Left renal cortex interstitium (tissue), 4 donors: Measurements from ENCODE around the gene FTL. TPM values are rescaled to one million over a fixed set of nuclear protein-coding genes. Genes with fewer than 3 reads are reported as not detected.
"Not testable (repeated sequence)": the region's sequence is repeated elsewhere in the genome, so short reads cannot be mapped to it uniquely, and the experiment has no call there.

Experiments
- DNase-seq, 4 donors: peaks; one replicate each; pipeline ENCODE4 v3.0.0-alpha.2; 2013; ENCODE audit warnings: low read depth in 4 of 4, low spot score in 2 of 4, missing footprints in 1 of 4
- polyA plus RNA-seq, 4 donors: library from polyadenylated mRNA; unstranded; fragments of 120-200 nt; gene quantifications; one replicate each; pipeline ENCODE4 v1.2.1, GENCODE V29; 2013; ENCODE audit not compliant: insufficient read length in 4 of 4

The FTL gene
- 1,000 to 10,000 TPM; 2,498 to 2,845 (median 2,570) TPM for polyA plus RNA-seq

DNA sequence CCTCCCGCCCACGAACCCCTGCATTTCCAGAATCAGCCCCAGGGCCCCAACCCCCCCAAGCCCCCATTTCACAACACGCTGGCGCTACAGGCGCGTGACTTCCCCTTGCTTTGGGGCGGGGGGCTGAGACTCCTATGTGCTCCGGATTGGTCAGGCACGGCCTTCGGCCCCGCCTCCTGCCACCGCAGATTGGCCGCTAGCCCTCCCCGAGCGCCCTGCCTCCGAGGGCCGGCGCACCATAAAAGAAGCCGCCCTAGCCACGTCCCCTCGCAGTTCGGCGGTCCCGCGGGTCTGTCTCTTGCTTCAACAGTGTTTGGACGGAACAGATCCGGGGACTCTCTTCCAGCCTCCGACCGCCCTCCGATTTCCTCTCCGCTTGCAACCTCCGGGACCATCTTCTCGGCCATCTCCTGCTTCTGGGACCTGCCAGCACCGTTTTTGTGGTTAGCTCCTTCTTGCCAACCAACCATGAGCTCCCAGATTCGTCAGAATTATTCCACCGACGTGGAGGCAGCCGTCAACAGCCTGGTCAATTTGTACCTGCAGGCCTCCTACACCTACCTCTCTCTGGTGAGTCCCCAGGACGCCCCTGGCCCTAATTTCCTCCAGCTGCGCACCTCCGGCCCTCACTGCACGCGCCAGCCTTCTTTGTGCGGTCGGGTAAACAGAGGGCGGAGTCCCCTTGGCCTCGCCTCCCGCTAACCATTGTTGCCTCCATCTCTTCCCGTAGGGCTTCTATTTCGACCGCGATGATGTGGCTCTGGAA is at the start of gene FTL:
FTL (plus strand) TSS at position 270 of the 766 bp plus-strand sequence; CDS start at position 469, 199 bp downstream.
- peak; percentile 81 to 91 (median 90) for DNase-seq

GRCh38 chr19:48915757-48916156 is 49.4 kb upstream of the FTL start:
- no peak for DNase-seq

DNA sequence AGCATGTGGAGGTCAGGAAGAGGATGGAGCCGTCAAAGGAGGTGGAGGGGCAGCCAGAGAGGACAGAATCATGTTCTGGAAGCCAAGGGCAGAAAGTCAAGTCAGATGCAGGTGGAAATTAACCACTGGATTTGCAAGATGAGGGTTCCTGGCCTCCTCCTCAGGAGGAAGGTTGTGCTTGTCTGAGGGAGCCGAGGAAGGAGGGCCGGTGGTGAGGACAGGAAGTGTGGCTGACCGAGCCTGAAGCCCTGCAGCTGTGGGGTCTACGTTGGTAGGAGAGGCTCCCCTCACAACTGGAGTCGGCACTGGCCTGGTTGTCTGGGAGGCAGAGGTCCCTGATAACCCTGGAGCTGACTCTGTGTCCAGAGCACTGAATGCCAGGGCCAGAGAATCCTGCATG is 47.0 kb upstream of the FTL start:
- no peak for DNase-seq

GRCh38 chr19:48918801-48919247 is 46.3 kb upstream of the FTL start:
- no peak for DNase-seq

DNA sequence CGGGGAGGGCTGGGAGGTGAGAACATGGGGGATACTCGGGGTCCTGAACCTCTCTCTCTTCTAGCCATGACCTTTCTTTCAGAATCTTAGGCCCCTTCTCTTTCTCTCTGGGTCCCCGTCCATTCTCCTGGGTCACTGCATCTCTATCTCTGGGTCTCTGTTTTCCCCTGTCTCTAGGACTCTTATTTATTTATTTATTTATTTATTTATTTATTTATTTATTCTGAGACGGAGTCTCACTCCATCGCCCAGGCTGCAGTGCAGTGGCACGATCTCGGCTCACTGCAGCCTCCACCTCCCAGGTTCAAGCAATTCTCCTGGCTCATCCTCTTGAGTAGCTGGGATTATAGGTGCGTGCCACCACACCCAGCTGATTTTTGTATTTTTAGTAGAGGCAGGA is 45.8 kb upstream of the FTL start:
- DNase-seq, result not testable (repeated sequence)

- no peak for DNase-seq
Measured at GRCh38 chr19:48920949-48921348, 44.2 kb upstream of the FTL start.

DNA sequence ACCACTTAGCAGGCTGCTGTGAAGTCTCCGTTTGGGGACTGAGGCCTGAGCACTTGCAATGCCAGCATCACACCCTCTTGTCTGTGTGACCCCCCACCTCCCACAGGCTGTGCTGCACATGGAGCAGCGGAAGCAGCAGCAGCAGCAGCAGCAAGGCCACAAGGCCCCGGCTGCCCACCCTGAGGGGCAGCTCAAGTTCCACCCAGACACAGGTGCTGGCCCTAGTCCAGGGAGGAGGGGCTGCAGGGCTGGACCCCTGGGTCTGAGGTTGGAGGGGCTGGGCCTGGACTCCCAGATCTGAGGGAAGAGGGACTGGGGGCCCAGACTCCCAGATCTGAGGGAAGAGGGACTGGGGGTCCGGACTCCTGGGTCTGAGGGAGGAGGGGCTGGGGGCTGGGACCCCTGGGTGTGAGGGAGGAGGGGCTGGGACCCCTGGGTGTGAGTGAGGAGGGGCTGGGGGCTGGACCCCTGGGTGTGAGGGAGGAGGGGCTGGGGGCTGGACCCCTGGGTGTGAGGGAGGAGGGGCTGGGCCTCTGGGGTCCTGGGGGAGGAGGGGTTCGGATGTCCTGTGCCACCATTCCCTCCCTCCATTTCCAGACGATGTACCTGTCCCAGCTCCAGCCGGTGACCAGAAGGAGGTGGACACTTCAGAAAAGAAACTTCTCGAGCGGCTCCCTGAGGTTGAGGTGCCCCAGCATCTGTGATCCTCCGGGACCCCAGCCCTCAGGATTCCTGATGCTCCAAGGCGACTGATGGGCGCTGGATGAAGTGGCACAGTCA is 43.2 kb upstream of the FTL start:
- DNase-seq, result no peak

DNA sequence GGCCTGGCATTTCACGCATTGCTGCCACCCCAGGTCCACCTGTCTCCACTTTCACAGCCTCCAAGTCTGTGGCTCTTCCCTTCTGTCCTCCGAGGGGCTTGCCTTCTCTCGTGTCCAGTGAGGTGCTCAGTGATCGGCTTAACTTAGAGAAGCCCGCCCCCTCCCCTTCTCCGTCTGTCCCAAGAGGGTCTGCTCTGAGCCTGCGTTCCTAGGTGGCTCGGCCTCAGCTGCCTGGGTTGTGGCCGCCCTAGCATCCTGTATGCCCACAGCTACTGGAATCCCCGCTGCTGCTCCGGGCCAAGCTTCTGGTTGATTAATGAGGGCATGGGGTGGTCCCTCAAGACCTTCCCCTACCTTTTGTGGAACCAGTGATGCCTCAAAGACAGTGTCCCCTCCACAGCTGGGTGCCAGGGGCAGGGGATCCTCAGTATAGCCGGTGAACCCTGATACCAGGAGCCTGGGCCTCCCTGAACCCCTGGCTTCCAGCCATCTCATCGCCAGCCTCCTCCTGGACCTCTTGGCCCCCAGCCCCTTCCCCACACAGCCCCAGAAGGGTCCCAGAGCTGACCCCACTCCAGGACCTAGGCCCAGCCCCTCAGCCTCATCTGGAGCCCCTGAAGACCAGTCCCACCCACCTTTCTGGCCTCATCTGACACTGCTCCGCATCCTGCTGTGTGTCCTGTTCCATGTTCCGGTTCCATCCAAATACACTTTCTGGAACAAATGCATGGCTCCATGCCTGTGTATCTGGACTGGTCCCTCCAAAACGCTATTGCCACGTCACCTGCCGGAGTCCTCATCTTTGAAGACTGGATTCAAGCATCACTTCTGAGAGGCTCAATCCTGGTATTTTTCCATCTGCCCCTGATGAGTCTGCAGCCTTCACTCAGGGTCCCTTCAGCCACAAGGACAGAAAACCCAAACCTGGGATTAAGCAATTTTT is 42.3 kb upstream of the FTL start:
- DNase-seq, result no peak

GRCh38 chr19:48925240-48925843 is 39.8 kb upstream of the FTL start:
- DNase-seq, result no peak

- not testable (repeated sequence) for DNase-seq
Measured at GRCh38 chr19:48925890-48926289, 39.2 kb upstream of the FTL start.

- no peak for DNase-seq
Measured at GRCh38 chr19:48926909-48927308, 38.2 kb upstream of the FTL start.

DNA sequence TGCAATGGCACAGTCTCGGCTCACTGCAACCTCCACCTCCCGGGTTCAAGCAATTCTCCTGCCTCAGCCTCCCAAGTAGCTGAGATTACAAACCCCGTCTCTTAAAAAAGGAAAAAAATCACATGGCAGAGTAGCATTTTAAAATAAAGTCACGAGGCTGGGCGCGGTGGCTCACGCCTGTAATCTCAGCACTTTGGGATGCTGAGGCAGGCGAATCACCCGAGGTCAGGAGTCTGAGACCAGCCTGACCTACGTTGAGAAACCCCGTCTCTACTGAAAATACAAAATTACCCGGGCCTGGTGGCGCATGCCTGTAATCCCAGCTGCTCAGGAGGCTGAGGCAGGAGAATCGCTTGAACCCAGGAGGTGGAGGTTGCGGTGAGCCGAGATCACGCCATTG is 37.4 kb upstream of the FTL start:
- DNase-seq, result not testable (repeated sequence)

GRCh38 chr19:48928164-48929025 is 36.7 kb upstream of the FTL start:
- DNase-seq, result no peak

DNA sequence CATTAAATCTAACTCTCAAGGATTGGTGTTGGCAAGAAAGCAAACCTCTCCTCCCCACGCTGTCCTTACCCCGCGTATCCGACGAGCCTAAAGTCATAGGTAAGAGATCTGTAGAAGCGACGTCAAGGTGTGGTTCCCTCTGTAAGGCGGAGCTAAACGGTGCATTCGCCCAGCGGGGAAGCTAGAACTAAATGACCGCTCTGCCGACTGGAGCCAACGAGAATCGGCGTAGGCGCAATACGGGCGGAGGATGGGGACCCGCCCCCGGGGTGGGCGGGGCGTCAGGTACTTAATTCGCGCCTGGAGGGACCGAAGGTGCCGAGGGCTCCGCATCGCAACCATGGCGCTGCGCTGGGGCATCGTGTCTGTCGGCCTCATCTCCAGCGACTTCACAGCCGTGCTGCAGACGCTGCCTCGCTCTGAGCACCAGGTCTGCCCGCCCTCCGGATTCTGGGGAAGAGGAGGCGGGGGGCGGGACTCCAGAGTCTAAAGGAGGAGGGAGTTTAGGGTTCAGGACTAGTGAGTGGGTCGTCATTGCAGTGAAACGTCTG is 31.7 kb upstream of the FTL start, which contains the start of gene DHDH:
DHDH (plus strand) TSS at position 318 of the 551 bp plus-strand sequence; CDS start at position 341, 23 bp downstream.
- DNase-seq, result peak; percentile 61 to 75 (median 66)

- no peak for DNase-seq
Measured at GRCh38 chr19:48934837-48935236, 30.3 kb upstream of the FTL start.

DNA sequence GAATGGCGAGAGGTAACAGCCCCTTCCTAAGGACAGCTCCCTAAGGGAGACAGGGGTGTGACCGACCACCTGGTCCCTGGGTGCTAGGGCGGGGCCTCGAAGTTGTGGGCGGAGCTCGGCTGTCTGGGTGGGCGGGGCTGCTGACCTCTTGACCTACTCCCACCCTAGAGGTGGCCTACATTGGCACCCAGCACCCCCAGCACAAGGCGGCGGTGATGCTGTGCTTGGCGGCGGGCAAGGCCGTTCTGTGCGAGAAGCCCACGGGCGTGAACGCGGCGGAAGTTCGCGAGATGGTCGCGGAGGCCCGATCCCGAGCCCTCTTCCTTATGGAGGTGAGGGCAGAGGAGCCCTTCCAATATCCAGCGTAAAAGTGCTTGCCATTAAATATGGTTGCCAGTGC is 29.2 kb upstream of the FTL start:
- DNase-seq, result no peak

- no peak for DNase-seq
Measured at GRCh38 chr19:48938256-48938655, 26.9 kb upstream of the FTL start.

- DNase-seq, result no peak
Measured at GRCh38 chr19:48940902-48941301, 24.2 kb upstream of the FTL start.

DNA sequence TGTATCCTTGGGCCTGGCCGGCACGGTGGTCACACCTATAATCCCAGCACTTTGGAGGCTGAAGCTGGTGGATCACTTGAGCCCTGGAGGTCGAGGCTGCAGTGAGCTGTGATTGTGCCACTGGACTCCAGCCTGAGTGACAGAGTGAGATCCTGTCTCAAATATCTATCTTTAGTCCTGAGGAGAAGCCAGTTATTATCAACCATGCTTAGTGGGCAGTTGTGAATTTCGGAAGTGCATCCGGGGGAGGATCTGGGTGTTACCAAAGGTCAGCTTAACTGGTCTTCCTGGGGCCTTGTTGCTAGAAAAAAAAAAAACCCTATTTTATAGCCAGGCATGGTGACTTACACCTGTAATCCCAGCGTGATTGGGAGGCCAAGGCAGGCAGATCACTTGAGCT is 22.0 kb upstream of the FTL start:
- DNase-seq, result no peak
